SK-N-MC (cell line): ENCODE measurements around the gene UTY.

Experiments
- EZH2 ChIP-seq: fragments of 200-600 bp; sonication (generic); IDR thresholded peaks from one replicate; pipeline ENCODE4 v1.6.1; 2017; ENCODE audit warnings: antibody characterized with exemption
- FOXP2 ChIP-seq: optimal IDR thresholded peaks from 2 replicates; pipeline ENCODE3; 2011; ENCODE audit warnings: mild to moderate bottlenecking, moderate library complexity; ENCODE audit not compliant: insufficient read depth; ENCODE audit errors: extremely low read length, control extremely low read depth
- POLR2AphosphoS5 ChIP-seq: IDR thresholded peaks from 2 replicates; pipeline ENCODE4 v1.6.1; 2012; ENCODE audit warnings: mild to moderate bottlenecking, low read depth, low read length, borderline replicate concordance

DNA sequence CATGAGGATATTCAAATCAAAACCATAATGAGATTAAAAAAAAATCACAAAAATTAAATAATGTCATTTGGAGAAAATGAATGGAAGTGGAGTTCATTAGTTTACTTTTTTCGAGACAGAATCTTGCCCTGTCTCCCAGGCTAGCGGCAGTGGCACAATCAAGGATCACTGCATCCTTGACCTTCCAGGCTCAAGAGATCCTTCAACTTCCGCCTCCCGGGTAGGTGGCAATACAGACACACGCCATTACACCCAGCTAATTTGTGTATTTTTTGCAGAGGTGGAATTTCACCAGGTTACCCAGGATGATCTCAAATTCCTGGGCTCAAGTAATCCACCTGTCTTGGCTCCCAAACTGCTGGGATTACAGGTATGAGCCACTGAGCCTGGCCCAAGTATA is 236.1 kb downstream of the UTY start:
- TF ChIP-seq POLR2AphosphoS5 = no peak
- no peak for TF ChIP-seq EZH2
- no peak for TF ChIP-seq FOXP2
